Adrenal gland (tissue), 5 donors: Measurements from ENCODE around the gene ABCC5.

ENCODE experiments used
- POLR2A ChIP-seq, 2 donors: fragments of 450-650 bp; IDR thresholded peaks; one replicate each; pipeline ENCODE4 v1.6.1; 2017; ENCODE audit warnings: antibody characterized with exemption in 2 of 2, mild to moderate bottlenecking in 2 of 2, moderate library complexity in 1 of 2
- TF ChIP-seq, protein P1 (sequence below), 6 experiments: fragments of 450-650 bp in 4 of 6; fragments of 200-600 bp in 2 of 6; sonication (generic) in 1 of 6; IDR thresholded peaks; 1 replicate in 5 of 6; 2 replicates in 1 of 6; pipeline versions ENCODE4 v1.5.1 to v1.8.0; 2016 to 2021; ENCODE audit warnings: antibody characterized with exemption in 6 of 6, mild to moderate bottlenecking in 2 of 6, moderate library complexity in 1 of 6
- donor health status: DM: no; HTN: no; CAD: no.

DNA sequence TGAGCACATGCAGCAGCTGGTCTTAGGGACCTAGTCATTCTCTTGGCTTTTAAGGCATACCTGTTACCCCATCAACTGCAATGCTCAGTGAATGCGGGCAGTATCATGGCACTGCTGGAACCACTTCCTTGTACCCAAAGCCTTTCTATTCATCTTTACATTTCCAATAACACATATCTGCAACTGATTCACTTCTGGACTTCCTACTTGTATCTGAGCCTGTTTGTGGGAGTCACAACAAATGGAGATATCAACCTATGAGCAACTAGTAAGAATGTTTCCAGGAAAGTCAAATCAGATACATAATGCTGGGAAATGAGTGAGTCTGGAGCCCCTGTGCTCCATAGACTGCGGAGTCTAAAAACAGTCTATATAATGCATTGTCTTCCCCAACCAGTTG is 71.6 kb downstream of the ABCC5 start:
- TF ChIP-seq, protein P1, sequence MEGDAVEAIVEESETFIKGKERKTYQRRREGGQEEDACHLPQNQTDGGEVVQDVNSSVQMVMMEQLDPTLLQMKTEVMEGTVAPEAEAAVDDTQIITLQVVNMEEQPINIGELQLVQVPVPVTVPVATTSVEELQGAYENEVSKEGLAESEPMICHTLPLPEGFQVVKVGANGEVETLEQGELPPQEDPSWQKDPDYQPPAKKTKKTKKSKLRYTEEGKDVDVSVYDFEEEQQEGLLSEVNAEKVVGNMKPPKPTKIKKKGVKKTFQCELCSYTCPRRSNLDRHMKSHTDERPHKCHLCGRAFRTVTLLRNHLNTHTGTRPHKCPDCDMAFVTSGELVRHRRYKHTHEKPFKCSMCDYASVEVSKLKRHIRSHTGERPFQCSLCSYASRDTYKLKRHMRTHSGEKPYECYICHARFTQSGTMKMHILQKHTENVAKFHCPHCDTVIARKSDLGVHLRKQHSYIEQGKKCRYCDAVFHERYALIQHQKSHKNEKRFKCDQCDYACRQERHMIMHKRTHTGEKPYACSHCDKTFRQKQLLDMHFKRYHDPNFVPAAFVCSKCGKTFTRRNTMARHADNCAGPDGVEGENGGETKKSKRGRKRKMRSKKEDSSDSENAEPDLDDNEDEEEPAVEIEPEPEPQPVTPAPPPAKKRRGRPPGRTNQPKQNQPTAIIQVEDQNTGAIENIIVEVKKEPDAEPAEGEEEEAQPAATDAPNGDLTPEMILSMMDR (IDR thresholded peaks at IDR 0.05), result no peak
- TF ChIP-seq POLR2A (IDR thresholded peaks at IDR 0.05), result no peak
